Thyroid gland (tissue), 4 donors: ENCODE measurements around the gene MACF1.

ENCODE experiments used
- CTCF ChIP-seq, 6 experiments: fragments of 200-600 bp in 3 of 6; fragments of 450-650 bp in 3 of 6; sonication (generic) in 3 of 6; IDR thresholded peaks; one replicate each; pipeline ENCODE4 v1.5.1; 2016 to 2019; ENCODE audit warnings: antibody characterized with exemption in 6 of 6, mild to moderate bottlenecking in 2 of 6, inconsistent platforms in 1 of 6, moderate library complexity in 1 of 6
- POLR2A ChIP-seq, 2 donors: fragments of 450-650 bp; IDR thresholded peaks; one replicate each; pipeline ENCODE4 v1.6.1; 2017; ENCODE audit warnings: antibody characterized with exemption in 2 of 2, mild to moderate bottlenecking in 2 of 2, moderate library complexity in 1 of 2

- TF ChIP-seq CTCF (IDR thresholded peaks at IDR 0.05) (no peak), POLR2A (IDR thresholded peaks at IDR 0.05) (no peak)
These were observed 231.1 kb downstream of the MACF1 start for GRCh38 chr1:39435597-39435996.
